DLD1 (cell line): ENCODE data around the gene FOXF2.

Experiments
- in situ Hi-C: cut with HindIII; loops from 2 replicates; pipeline ENCODE4 v1.10.0; 2017; ENCODE audit warnings: low sequenced_read_pairs

Gene FOXF2

GRCh38 chr6:1378065-1379016 lies 11.0 kb upstream of the FOXF2 start:
- in situ Hi-C loops = no loop called here

GRCh38 chr6:1379017-1379787 lies 10.2 kb upstream of the FOXF2 start:
- in situ Hi-C loops = no loop called here

- in situ Hi-C loops = no loop called here
These were observed 9.6 kb upstream of the FOXF2 start for GRCh38 chr6:1379788-1380147.

GRCh38 chr6:1380625-1381427 lies 8.6 kb upstream of the FOXF2 start:
- in situ Hi-C loops = no loop called here

GRCh38 chr6:1381481-1382330 lies 7.7 kb upstream of the FOXF2 start:
- in situ Hi-C loops = no loop called here

- in situ Hi-C loops = no loop called here
These were observed 7.0 kb upstream of the FOXF2 start for GRCh38 chr6:1382331-1382882.

GRCh38 chr6:1382883-1383728 lies 6.3 kb upstream of the FOXF2 start:
- in situ Hi-C loops = no loop called here

- in situ Hi-C loops = no loop called here
These were observed 5.4 kb upstream of the FOXF2 start for GRCh38 chr6:1383729-1384548.

- in situ Hi-C loops = no loop called here
These were observed 4.7 kb upstream of the FOXF2 start for GRCh38 chr6:1384549-1385128.

- in situ Hi-C loops = no loop called here
These were observed 4.0 kb upstream of the FOXF2 start for GRCh38 chr6:1385129-1386037.

- in situ Hi-C loops = no loop called here
These were observed 3.2 kb upstream of the FOXF2 start for GRCh38 chr6:1386038-1386709.

- in situ Hi-C loops = no loop called here
These were observed 1.9 kb upstream of the FOXF2 start for GRCh38 chr6:1387538-1387875.

GRCh38 chr6:1387876-1388629 lies 1.3 kb upstream of the FOXF2 start:
- in situ Hi-C loops = no loop called here

GRCh38 chr6:1388630-1389368 lies 577 bp upstream of the FOXF2 start:
- in situ Hi-C loops = no loop called here
